HS-5 (cell line): ENCODE data around the gene KPNB1.

Source experiments
- DNase-seq: peaks from one replicate; pipeline ENCODE4 v3.0.0-alpha.2; 2012; ENCODE audit warnings: low read depth

The KPNB1 gene

GRCh38 chr17:47649153-47649971 lies at the start of gene KPNB1:
Gene KPNB1 (plus strand): TSS chr17:47649919. CDS start chr17:47650245, 326 bp downstream.
- peak; percentile 98 for DNase-seq

DNA sequence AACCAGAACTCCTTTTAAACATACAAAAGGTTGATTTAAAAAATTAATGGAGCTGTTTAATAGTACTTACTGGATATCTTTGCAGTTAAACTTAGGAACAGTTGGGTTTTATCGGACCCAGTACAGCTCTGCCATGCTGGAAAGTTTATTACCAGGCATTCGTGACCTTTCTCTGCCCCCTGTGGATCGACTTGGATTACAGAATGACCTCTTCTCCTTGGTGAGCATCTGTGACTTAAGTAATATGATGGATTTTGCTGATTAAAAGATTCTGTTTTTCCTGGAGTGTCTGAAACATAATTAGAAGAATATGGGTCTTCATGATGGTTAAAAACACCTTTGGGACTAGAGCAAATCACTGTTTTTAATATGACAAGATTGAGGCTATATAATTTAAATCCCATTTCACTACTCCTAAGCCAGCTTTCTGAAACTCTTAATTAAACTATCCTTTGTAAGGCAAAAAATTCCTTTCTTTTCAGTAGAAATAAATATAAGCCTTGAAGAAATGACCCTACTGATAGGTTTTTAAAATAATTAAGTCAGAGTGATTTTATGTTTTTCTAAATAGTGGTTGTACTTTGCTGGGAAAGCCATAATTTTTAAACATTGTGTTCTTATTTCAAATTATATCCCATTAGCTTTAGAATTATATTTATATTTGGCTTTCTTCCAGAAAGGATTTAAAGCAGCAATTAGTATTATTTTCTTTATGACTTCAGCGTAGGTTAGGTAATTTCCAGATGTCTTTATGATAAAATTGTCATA lies 45.7 kb upstream of the KPNB1 start:
- DNase-seq = no peak

GRCh38 chr17:47604598-47604927 lies 45.2 kb upstream of the KPNB1 start:
- DNase-seq = no peak

DNA sequence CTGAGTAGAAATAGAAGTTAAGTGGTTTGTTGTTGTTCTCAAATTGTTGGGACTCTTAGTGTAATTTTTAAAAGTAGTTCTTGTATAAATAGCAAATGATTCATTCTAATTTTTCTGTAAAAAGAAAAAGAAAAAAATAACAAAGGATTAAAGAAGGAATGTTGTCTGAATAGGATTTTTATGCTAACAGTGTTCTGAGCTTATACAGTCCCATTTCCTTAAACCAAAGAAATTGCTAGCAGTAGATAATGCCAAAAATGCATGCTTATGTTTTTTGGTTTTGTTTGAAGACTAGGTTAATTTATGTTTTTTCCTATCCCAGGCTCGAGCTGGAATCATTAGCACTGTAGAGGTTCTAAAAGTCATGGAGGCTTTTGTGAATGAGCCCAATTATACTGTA lies 44.7 kb upstream of the KPNB1 start:
- DNase-seq = no peak

GRCh38 chr17:47607481-47607880 lies 42.2 kb upstream of the KPNB1 start:
- DNase-seq = no peak

- DNase-seq = peak; percentile 16
These were observed 38.1 kb upstream of the KPNB1 start for GRCh38 chr17:47611372-47612350.

GRCh38 chr17:47615766-47616424 lies 33.8 kb upstream of the KPNB1 start:
- DNase-seq = peak; percentile 35

DNA sequence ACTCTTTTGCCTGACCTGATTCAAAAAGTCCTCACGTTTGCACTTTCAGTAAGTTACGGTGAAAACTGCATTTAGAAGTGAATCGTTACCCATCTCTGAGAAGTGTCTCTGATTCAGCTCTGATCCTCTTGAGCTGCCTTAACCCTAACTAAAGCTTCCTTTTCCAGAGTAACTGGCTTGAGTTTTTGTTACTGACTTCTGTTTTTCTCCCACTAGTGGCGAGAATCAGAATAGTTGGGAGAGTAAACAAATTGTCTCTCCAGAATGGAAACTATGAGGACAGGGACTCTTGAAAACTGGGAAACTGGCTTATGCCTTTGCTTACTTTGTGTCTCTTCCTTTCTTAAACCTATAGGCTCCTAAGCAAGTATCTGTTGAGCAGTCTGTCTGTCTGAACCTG lies 31.3 kb upstream of the KPNB1 start:
- no peak for DNase-seq

DNA sequence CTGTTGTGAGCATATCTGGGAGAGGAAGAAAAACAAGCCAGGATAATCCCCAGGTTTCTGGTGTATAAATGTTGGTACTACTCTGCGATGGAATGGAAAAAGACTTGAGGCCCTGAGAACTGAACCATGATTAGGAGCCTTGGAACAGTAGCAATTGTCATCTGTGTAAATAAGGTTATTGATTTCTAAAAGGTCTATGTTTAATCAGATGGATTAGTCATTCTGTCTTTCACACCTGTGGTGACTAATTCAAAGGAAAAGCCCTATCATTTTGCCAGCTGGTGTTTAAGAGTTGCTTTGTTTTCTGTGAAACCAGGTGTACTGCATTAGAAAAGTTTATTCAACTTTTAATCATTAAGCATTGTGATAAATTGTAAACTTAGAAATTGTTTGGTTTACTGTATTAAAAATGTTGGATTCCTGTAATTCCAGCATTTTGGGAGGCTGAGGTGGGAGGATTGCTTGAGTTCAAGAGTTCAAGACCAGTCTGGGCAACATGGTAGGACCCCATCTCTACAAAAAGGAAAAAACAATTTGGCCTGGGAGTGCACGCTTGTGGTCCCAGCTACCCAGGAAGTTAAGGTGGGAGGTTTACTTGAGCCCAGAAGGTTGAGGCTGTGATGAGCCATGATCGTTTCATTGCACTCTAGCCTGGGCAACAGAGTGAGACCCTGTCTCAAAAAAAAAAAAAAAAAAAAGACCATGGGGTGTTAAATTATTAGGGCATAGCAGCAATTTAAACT lies 29.0 kb upstream of the KPNB1 start:
- no peak for DNase-seq

DNA sequence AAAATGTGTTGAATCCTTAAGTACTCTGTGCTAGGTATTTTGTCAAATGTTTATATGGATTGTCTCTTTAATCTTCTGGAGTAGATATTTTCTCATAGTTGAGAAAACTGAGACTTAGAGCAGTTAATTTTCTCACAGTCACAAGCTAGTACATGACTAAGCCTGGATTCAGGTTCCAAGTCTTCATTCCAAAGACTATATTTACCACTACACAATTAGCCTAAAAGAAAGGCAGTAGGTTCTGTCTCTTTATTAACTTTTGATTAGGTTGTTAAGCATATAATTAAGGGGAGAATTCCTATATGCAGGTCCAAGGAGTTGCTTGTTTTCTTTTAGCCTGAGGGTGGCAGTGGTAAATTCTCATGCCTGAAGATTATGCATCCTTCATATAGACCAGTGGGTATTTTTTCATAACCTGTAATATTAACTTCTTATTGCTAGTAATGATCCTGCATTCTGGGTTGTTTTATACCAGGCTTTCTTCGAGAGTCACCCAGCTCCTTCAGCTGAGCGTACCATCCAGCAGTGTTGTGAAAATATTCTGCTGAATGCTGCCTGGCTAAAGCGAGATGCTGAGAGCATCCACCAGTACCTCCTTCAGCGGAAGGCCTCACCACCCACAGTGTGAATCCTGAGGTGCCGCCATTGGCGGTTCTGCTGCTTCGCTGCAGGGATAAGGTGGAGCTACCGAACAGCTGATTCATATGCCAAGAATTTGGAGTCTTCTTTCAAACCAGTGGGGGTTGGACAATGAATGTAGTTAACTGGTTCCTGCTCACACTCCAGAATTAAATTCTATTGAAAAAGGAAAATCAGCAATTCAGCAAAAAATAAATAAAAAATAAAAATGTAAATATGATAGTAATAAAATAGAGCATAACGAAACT lies 28.2 kb upstream of the KPNB1 start:
- DNase-seq = peak; percentile 77

DNA sequence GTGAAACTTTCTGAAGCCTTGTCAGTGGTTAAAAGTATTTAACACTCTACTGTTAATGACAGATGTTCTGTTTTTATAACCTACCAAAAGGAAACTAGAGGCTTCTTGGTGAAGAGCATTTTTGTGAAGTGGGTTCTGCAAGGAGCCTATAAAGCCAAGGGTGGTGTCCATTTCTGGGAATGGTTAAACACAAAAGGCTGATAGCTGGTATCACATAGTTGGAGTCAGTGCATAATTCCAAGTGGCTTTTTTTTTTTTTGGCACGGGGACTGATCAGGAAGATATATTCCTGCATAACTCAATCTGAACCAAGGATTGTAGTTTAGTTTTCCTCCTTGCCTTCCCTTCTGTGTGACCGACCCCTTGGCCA lies 27.6 kb upstream of the KPNB1 start:
- DNase-seq = no peak

- DNase-seq = no peak
These were observed 25.0 kb upstream of the KPNB1 start for GRCh38 chr17:47624727-47625068.

GRCh38 chr17:47628014-47628566 lies 21.6 kb upstream of the KPNB1 start:
- DNase-seq = no peak

GRCh38 chr17:47629826-47630225 lies 19.9 kb upstream of the KPNB1 start:
- DNase-seq = no peak

- DNase-seq = no peak
These were observed 19.1 kb upstream of the KPNB1 start for GRCh38 chr17:47630614-47631013.

DNA sequence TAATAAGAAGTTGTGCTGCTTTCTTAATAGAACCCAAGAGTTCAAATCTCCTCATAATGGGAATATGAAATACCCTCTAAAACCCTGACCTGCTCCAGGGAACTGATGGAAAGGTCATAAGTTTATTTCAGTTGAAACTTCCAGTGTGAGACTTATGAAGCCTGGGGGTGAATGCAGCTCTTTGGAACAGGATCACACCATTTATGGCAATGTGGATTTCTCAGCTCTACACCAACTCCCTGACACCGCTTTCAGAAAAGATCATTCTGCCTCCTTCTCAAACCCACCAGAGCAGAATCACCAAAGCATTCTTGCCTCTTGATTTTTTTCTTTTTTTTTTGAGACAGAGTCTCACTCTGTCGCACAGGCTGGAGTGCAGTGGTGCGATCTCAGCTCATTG lies 16.7 kb upstream of the KPNB1 start:
- DNase-seq = no peak

- DNase-seq = no peak
These were observed 15.7 kb upstream of the KPNB1 start for GRCh38 chr17:47633996-47634395.

DNA sequence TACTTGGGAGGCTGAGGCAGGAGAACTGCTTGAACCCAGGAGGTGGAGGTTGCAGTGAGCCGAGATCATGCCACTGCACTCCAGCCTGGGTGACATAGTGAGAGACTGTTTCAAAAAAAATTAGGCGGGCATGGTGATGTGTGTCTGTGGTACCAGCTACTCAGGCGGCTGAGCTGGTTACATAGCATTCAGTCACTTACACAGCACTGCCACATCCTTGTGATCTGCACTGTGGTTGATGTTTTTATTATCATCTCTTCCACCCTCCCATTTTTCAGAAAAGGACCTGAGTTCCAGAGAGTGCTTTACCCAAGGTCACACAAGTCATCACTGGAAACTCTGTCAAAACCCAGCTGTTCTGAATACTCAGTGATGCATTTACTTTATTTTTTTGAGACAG lies 14.8 kb upstream of the KPNB1 start:
- DNase-seq = no peak

DNA sequence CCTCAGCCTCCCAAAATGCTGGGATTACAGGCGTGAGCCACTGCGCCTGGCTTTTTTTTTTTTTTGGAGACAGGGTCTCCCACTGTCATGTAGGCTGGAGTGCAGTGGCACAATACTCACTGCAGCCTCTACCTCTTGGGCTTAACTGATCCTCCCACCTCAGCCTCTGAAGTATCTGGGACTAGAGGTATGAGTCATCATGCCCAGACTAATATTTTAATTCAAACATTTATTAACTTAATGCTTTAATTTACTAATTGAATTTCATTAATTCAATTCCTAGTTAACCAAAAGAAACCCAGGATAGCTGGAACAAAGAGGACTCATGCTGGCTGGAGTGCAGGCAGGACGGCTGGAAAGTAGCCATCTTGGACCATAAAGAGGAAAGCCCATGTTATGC lies 14.0 kb upstream of the KPNB1 start:
- no peak for DNase-seq
